Measurements from ENCODE around the gene TAF7L. TPM values are rescaled to one million over a fixed set of nuclear protein-coding genes. Genes with fewer than 3 reads are reported as not detected.

The TAF7L gene
- total RNA-seq, 1 experiment from 2014 or later, result not detected

GRCh38 chrX:101219116-101219863 lies 71.8 kb downstream of the TAF7L start, which contains the start of gene DRP2:
TSS of gene DRP2 (plus strand) at chrX:101219786. CDS start at chrX:101231648, 11,862 bp downstream.
- Histone ChIP-seq H3K27me3 (ENCODE audit: low read length) (no peaks in the 10 kb centered on the region), H3K36me3 (ENCODE audit: low read depth, low read length) (no peaks in the 10 kb centered on the region), H3K79me2 (ENCODE audit: low read length) (no peaks in the 10 kb centered on the region), H3F3A (ENCODE audit: low read length, unreplicated experiment) (no peaks in the 10 kb centered on the region), H3K9ac (ENCODE audit: low read length) (no peak within 1 kb of the TSS), H3K4me1 (ENCODE audit: insufficient read depth, low read length) (no peaks in the 10 kb centered on the region; the same call in 1 of the 2 replicates), H3K9me2 (replicated peaks; ENCODE audit: low read length) (no peaks in the 10 kb centered on the region), H4K20me1 (ENCODE audit: low read length) (no peaks in the 10 kb centered on the region), H3K9me3 (ENCODE audit: low read length) (no peaks in the 10 kb centered on the region), H2AFZ (ENCODE audit: low read length) (peak within 1 kb of the TSS; percentile 34; the same call in 1 of the 2 replicates), H3K4me2 (ENCODE audit: low read length) (no peak within 1 kb of the TSS), H3K27ac (ENCODE audit: low read length) (no peak within 1 kb of the TSS), H3K4me3 (ENCODE audit: low read length) (no peak within 1 kb of the TSS)
- ChIA-PET CTCF (no interaction called here), POLR2A (ENCODE audit: unreplicated experiment) (no interaction called here)
- TF ChIP-seq EZH2phosphoT487 (IDR thresholded peaks at IDR 0.05; ENCODE audit: borderline replicate concordance, low read length), result no peak
- TF ChIP-seq CTCF (conservative IDR thresholded peaks at IDR 0.05; ENCODE audit: low read depth, low read length), result no peak
- TF ChIP-seq EZH2 (IDR thresholded peaks at IDR 0.05; ENCODE audit: low read length, unreplicated experiment), result no peak
- peak; percentile 37 for DNase-seq
- no TSS peak for BruUV-seq (replicated peaks)
- intact Hi-C loops (cut with micrococcal nuclease), result no loop called here
- peak; percentile 45; the same call in 1 of the 2 replicates for ATAC-seq

Other genes with a start within 250 kb of the TAF7L start
- gene TRMT2B, start 239.2 kb downstream of the TAF7L start, total RNA-seq (2014; rRNA removed), result 22.7 and 23.4 TPM in 2 replicates
- gene TMEM35A, start 212.5 kb downstream of the TAF7L start, total RNA-seq (2014; rRNA removed), result not detected in 2 replicates
- 28.9 and 34.7 TPM in 2 replicates for gene CENPI, start 193.1 kb downstream of the TAF7L start, total RNA-seq (2014; rRNA removed)
- 0.15 and 0.58 TPM in 2 replicates for gene DRP2, start 71.5 kb downstream of the TAF7L start, total RNA-seq (2014; rRNA removed)
- gene TIMM8A, start 57.4 kb upstream of the TAF7L start, total RNA-seq (2014; rRNA removed), result 5.0 and 7.8 TPM in 2 replicates
- not detected in 2 replicates for gene BTK, start 94.9 kb upstream of the TAF7L start, total RNA-seq (2014; rRNA removed)
- gene RPL36A, start 99.7 kb upstream of the TAF7L start, total RNA-seq (2014; rRNA removed), result 914 and 1,023 TPM in 2 replicates
- gene GLA, start 116.6 kb upstream of the TAF7L start, total RNA-seq (2014; rRNA removed), result 41.9 and 54.8 TPM in 2 replicates
- 54.8 TPM in 2 replicates for gene HNRNPH2, start 116.9 kb upstream of the TAF7L start, total RNA-seq (2014; rRNA removed)
- not detected in 2 replicates for gene ARMCX4, start 194.1 kb upstream of the TAF7L start, total RNA-seq (2014; rRNA removed)

Data from PC-3 (cell line).